BE2C (cell line): Measurements from ENCODE around the gene DNAJB8.

Source experiments
- DNase-seq: peaks from one replicate; pipeline ENCODE4 v3.0.0-alpha.2; 2020
- H3K27me3 ChIP-seq: fragments of 250-450 bp; sonication (Bioruptor Pico); 2 replicates; pipeline ENCODE4 v1.5.1; 2020; ENCODE audit warnings: mild to moderate bottlenecking
- H3K36me3 ChIP-seq: fragments of 250-450 bp; sonication (Bioruptor Pico); 2 replicates; pipeline ENCODE4 v1.5.1; 2020; ENCODE audit warnings: mild to moderate bottlenecking
- H3K4me1 ChIP-seq: fragments of 250-450 bp; sonication (Bioruptor Pico); 2 replicates; pipeline ENCODE4 v1.5.1; 2020
- H3K4me3 ChIP-seq: 2 replicates; pipeline ENCODE4 v1.5.1; 2011; ENCODE audit warnings: low read depth, low read length
- H3K9me3 ChIP-seq: fragments of 250-450 bp; sonication (Bioruptor Pico); 2 replicates; pipeline ENCODE4 v1.5.1; 2020
- TF ChIP-seq, protein P1 (sequence below): IDR thresholded peaks from 2 replicates; pipeline ENCODE4 v1.5.1; 2012; ENCODE audit warnings: mild to moderate bottlenecking, low read depth, low read length

Gene DNAJB8

GRCh38 chr3:128415200-128415772 is 51.4 kb downstream of the DNAJB8 start:
- no peaks in the 10 kb centered on the region for H3K9me3 ChIP-seq
- peak; percentile 68 for DNase-seq
- H3K36me3 ChIP-seq: no peaks in the 10 kb centered on the region
- no peaks in the 10 kb centered on the region for H3K27me3 ChIP-seq
- no peak overlapping the region for H3K4me3 ChIP-seq
- peaks cover 86% of the 10 kb centered on the region for H3K4me1 ChIP-seq
- TF ChIP-seq, protein P1, sequence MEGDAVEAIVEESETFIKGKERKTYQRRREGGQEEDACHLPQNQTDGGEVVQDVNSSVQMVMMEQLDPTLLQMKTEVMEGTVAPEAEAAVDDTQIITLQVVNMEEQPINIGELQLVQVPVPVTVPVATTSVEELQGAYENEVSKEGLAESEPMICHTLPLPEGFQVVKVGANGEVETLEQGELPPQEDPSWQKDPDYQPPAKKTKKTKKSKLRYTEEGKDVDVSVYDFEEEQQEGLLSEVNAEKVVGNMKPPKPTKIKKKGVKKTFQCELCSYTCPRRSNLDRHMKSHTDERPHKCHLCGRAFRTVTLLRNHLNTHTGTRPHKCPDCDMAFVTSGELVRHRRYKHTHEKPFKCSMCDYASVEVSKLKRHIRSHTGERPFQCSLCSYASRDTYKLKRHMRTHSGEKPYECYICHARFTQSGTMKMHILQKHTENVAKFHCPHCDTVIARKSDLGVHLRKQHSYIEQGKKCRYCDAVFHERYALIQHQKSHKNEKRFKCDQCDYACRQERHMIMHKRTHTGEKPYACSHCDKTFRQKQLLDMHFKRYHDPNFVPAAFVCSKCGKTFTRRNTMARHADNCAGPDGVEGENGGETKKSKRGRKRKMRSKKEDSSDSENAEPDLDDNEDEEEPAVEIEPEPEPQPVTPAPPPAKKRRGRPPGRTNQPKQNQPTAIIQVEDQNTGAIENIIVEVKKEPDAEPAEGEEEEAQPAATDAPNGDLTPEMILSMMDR: no peak

- TF ChIP-seq, protein P1: no peak
- no peaks in the 10 kb centered on the region for H3K9me3 ChIP-seq
- H3K36me3 ChIP-seq: no peaks in the 10 kb centered on the region
- H3K27me3 ChIP-seq: no peaks in the 10 kb centered on the region
- H3K4me3 ChIP-seq: no peak overlapping the region
- no peak for DNase-seq
- H3K4me1 ChIP-seq: peaks cover 85% of the 10 kb centered on the region
Observed at GRCh38 chr3:128413413-128414205, 53.1 kb downstream of the DNAJB8 start.

- Histone ChIP-seq H3K4me3 (no peak overlapping the region), H3K36me3 (no peaks in the 10 kb centered on the region), H3K27me3 (no peaks in the 10 kb centered on the region), H3K9me3 (no peaks in the 10 kb centered on the region), H3K4me1 (peaks cover 89% of the 10 kb centered on the region)
- TF ChIP-seq, protein P1: no peak
- no peak for DNase-seq
Observed at GRCh38 chr3:128413003-128413370, 53.7 kb downstream of the DNAJB8 start.
